HCT116 (cell line): ENCODE results near the gene MYO1B. TPM values are rescaled to one million over a fixed set of nuclear protein-coding genes. Genes with fewer than 3 reads are reported as not detected.

Experiments
- ATAC-seq: fragments of 200-7000 bp; cut with Tn5 transposase; 2 replicates; pipeline ENCODE4 v1.9.1; 2020; ENCODE audit warnings: mild to moderate bottlenecking, moderate library complexity
- BruUV-seq: library from RNA; stranded (reverse); fragments of 400-500 nt; replicated peaks from 2 replicates; lab custom pipeline; 2021; lab: Mats Ljungman, UMichigan
- CTCF ChIA-PET: fragments of 300-600 bp; sonication (Branson Sonifier 250); formaldehyde crosslinking; loops from one replicate; lab custom pipeline; 2021; ENCODE audit warnings: antibody characterized with exemption; lab: Charles Lee
- POLR2A ChIA-PET: fragments of 300-600, 350-600 bp; sonication (Branson Sonifier 250); formaldehyde crosslinking; loops from one replicate; lab custom pipeline; 2021; ENCODE audit warnings: antibody characterized with exemption; lab: Charles Lee
- RAD21 ChIA-PET, 2 experiments: fragments of 300-600 bp; sonication (Branson Sonifier 250); formaldehyde crosslinking; loops; one replicate each; lab custom pipeline; 2023; ENCODE audit warnings: low total read pairs in 2 of 2; ENCODE audit not compliant: uncharacterized antibody in 2 of 2, unreplicated experiment in 2 of 2, low non-redundant PET in 1 of 2; lab: Charles Lee
- DNase-seq: peaks from one replicate; pipeline ENCODE4 v3.0.0-alpha.2; 2010; ENCODE audit warnings: low read depth, low spot score
- H2AFZ ChIP-seq: fragments of 200-600 bp; shearing (Covaris generic), sonication (generic); 2 replicates; pipeline ENCODE4 v1.6.1; 2017; ENCODE audit warnings: low read depth, mixed run types, mixed read lengths, antibody characterized with exemption, low read length; ENCODE audit not compliant: poor library complexity, severe bottlenecking
- H3K27ac ChIP-seq: 2 replicates; pipeline ENCODE4 v1.5.1; 2012; ENCODE audit warnings: low read depth, low read length
- H3K27me3 ChIP-seq: fragments of 200-600 bp; sonication (generic); 2 replicates; pipeline ENCODE4 v1.6.1; 2016; ENCODE audit warnings: mixed run types, low read length, mixed read lengths; ENCODE audit not compliant: insufficient read depth
- H3K36me3 ChIP-seq, 2 experiments: fragments of 200-500 bp in 1 of 2; fragments of 200-600 bp in 1 of 2; sonication (Bioruptor generic) in 1 of 2; sonication (generic) in 1 of 2; 2 replicates each; pipeline versions ENCODE4 v1.5.1 to v1.6.1; 2014 to 2016; ENCODE audit warnings: low read length in 2 of 2, inconsistent platforms in 1 of 2, mixed read lengths in 1 of 2, mixed run types in 1 of 2; ENCODE audit not compliant: insufficient read depth in 2 of 2, control insufficient read depth in 1 of 2
- H3K4me1 ChIP-seq, 2 experiments: fragments of 200-600 bp in 1 of 2; sonication (generic) in 1 of 2; 2 replicates each; pipeline versions ENCODE4 v1.5.1 to v1.6.1; 2012 to 2017; ENCODE audit warnings: low read length in 2 of 2, inconsistent platforms in 1 of 2, mild to moderate bottlenecking in 1 of 2, mixed read lengths in 1 of 2, mixed run types in 1 of 2, moderate library complexity in 1 of 2; ENCODE audit not compliant: insufficient read depth in 2 of 2, control insufficient read depth in 1 of 2
- H3K4me2 ChIP-seq: fragments of 200-600 bp; sonication (generic); 2 replicates; pipeline ENCODE4 v1.6.1; 2017; ENCODE audit warnings: mixed run types, low read length, mixed read lengths
- H3K4me3 ChIP-seq, 2 experiments: fragments of 200-600 bp in 1 of 2; sonication (generic) in 1 of 2; replicated peaks in 1 of 2; 2 replicates each; pipeline ENCODE4 v1.5.1; 2011 to 2016; ENCODE audit warnings: low read length in 2 of 2, control low read depth in 1 of 2, low read depth in 1 of 2, mild to moderate bottlenecking in 1 of 2, mixed read lengths in 1 of 2, mixed run types in 1 of 2
- H3K79me2 ChIP-seq: fragments of 200-600 bp; sonication (generic); 2 replicates; pipeline ENCODE4 v1.6.1; 2017; ENCODE audit warnings: mild to moderate bottlenecking, mixed run types, low read length, moderate library complexity, mixed read lengths; ENCODE audit not compliant: insufficient read depth
- H3K9ac ChIP-seq: fragments of 200-600 bp; sonication (generic); 2 replicates; pipeline ENCODE4 v1.6.1; 2016; ENCODE audit warnings: low read length, mixed read lengths
- H3K9me2 ChIP-seq: fragments of 200-600 bp; sonication (generic), shearing (Covaris generic); 2 replicates; pipeline ENCODE4 v1.6.1; 2017; ENCODE audit warnings: mixed run types, mild to moderate bottlenecking, moderate library complexity; ENCODE audit not compliant: insufficient read depth
- H3K9me3 ChIP-seq, 2 experiments: fragments of 200-500 bp in 1 of 2; fragments of 200-600 bp in 1 of 2; sonication (Bioruptor generic) in 1 of 2; sonication (generic) in 1 of 2; 2 replicates each; pipeline ENCODE4 v1.6.1; 2014 to 2017; ENCODE audit warnings: low read length in 2 of 2, mixed read lengths in 2 of 2, inconsistent platforms in 1 of 2, low read depth in 1 of 2, mild to moderate bottlenecking in 1 of 2, mixed run types in 1 of 2, moderate library complexity in 1 of 2; ENCODE audit not compliant: control insufficient read depth in 1 of 2, insufficient read depth in 1 of 2
- H4K20me1 ChIP-seq: fragments of 200-600 bp; sonication (generic), shearing (Covaris generic); 2 replicates; pipeline ENCODE4 v1.6.1; 2017; ENCODE audit warnings: mixed run types, mild to moderate bottlenecking, moderate library complexity; ENCODE audit not compliant: insufficient read depth
- CTCF ChIP-seq, 3 experiments: fragments of 200-600 bp in 1 of 3; sonication (generic) in 1 of 3; IDR thresholded peaks in 2 of 3; conservative IDR thresholded peaks in 1 of 3; 2 replicates each; pipeline ENCODE4 v1.5.1; 2012 to 2017; ENCODE audit warnings: low read depth in 2 of 3, low read length in 2 of 3, antibody characterized with exemption in 1 of 3, borderline replicate concordance in 1 of 3, control low read depth in 1 of 3, mild to moderate bottlenecking in 1 of 3, mixed read lengths in 1 of 3, mixed run types in 1 of 3, moderate library complexity in 1 of 3; ENCODE audit not compliant: insufficient read depth in 1 of 3
- EZH2phosphoT487 ChIP-seq: fragments of 200-600 bp; IDR thresholded peaks from 2 replicates; pipeline ENCODE4 v1.6.1; 2018; ENCODE audit warnings: antibody characterized with exemption, borderline replicate concordance
- MAX ChIP-seq: IDR thresholded peaks from 2 replicates; pipeline ENCODE4 v1.6.1; 2012
- RAD21 ChIP-seq: IDR thresholded peaks from 2 replicates; pipeline ENCODE4 v1.6.1; 2012; ENCODE audit warnings: low read depth, mild to moderate bottlenecking
- REST ChIP-seq: IDR thresholded peaks from 2 replicates; pipeline ENCODE4 v1.6.1; 2012; ENCODE audit warnings: low read depth
- TCF7L2 ChIP-seq: IDR thresholded peaks from 2 replicates; pipeline ENCODE4 v1.7.0; 2011; ENCODE audit warnings: borderline replicate concordance, inconsistent platforms; ENCODE audit not compliant: insufficient read depth, insufficient read length; ENCODE audit errors: extremely low read depth
- ZBTB33 ChIP-seq: IDR thresholded peaks from 2 replicates; pipeline ENCODE4 v1.6.1; 2011; ENCODE audit warnings: mild to moderate bottlenecking, low read length, moderate library complexity; ENCODE audit not compliant: insufficient replicate concordance; ENCODE audit errors: extremely low read depth
- ZFX ChIP-seq: fragments of 450-650 bp; IDR thresholded peaks from 2 replicates; pipeline ENCODE4 v1.6.1; 2017
- intact Hi-C: fragments of 100-400 bp; cut with micrococcal nuclease; formaldehyde crosslinking; loops from 2 replicates; pipeline ENCODE4 v1.10.0; 2022
- total RNA-seq: library from RNA; stranded (reverse); gene quantifications from one replicate; pipeline ENCODE4 v1.2.1, GENCODE V29; 2021; ENCODE audit not compliant: unreplicated experiment

The MYO1B gene
- total RNA-seq, 1 experiment from 2014 or later, result 51.7 TPM

- no peak for TF ChIP-seq ZBTB33
- TF ChIP-seq TCF7L2, result peak; percentile 41
- no peak for TF ChIP-seq EZH2phosphoT487
- TF ChIP-seq, all 23 proteins: peak for 11
These were observed at the start of gene MYO1B (continued) for GRCh38 chr2:191245046-191245868.

GRCh38 chr2:191197096-191197495 lies 48.1 kb upstream of the MYO1B start:
- intact Hi-C loops, result no loop called here
- H3K4me3 ChIP-seq, result no peak overlapping the region
- ChIA-PET POLR2A (no interaction called here), CTCF (no interaction called here), RAD21 (no interaction called here)
- no peaks in the 10 kb centered on the region for H3K27me3 ChIP-seq
- no peaks in the 10 kb centered on the region for H3K79me2 ChIP-seq
- H3K9me3 ChIP-seq, result no peaks in the 10 kb centered on the region
- H3K9ac ChIP-seq, result no peak overlapping the region
- DNase-seq (no peak), ATAC-seq (no peak)
- no peaks in the 10 kb centered on the region for H4K20me1 ChIP-seq
- no peaks in the 10 kb centered on the region for H3K9me2 ChIP-seq
- no peak overlapping the region for H2AFZ ChIP-seq
- BruUV-seq, result no TSS peak
- no peak overlapping the region for H3K4me2 ChIP-seq
- H3K4me1 ChIP-seq, result no peaks in the 10 kb centered on the region
- no peaks in the 10 kb centered on the region for H3K36me3 ChIP-seq
- no peak overlapping the region for H3K27ac ChIP-seq
- no peak for TF ChIP-seq CTCF (IDR thresholded peaks at IDR 0.05 in 2 of 3, conservative IDR thresholded peaks at IDR 0.05 in 1 of 3; ENCODE audit: borderline replicate concordance in 1 of 3, insufficient read depth in 1 of 3, low read depth in 2 of 3, low read length in 2 of 3)
- TF ChIP-seq REST, result no peak
- TF ChIP-seq RAD21, result no peak
- TF ChIP-seq MAX, result no peak
- no peak for TF ChIP-seq ZFX
